ENCODE measurements around the gene PROSER3. TPM values are rescaled to one million over a fixed set of nuclear protein-coding genes. Genes with fewer than 3 reads are reported as not detected.

Gene PROSER3
- polyA plus RNA-seq, 3 donors = 1.8 to 14.7 (median 2.9) TPM

DNA sequence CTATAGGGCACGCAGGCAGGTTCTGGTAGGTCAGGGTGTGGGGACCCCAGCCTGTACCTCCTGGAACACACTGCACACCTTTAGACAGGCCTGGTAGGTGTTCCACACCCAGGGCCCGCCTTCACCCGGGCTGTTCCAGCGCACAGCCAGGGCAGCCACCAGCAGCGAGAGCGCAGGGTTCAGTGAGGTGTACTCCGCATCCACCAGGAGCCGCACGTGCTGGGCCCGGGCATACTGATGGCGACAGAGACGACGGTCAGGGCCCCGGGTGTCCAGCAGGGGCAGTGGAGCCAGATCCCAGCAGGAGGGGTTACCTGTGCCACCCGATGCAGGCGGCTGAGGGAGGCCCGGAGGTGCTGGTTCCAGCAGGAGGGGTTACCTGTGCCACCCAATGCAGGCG is 48.6 kb downstream of the PROSER3 start:
- DNase-seq = no peak
- Histone ChIP-seq H3K4me3 (replicated peaks in 1 of 3; ENCODE audit: low read depth in 2 of 3, low read length in 3 of 3) (no peak overlapping the region), H3K79me2 (ENCODE audit: insufficient read depth, low read length) (no peaks in the 10 kb centered on the region), H3K9ac (ENCODE audit: insufficient read depth, low read length, poor library complexity, severe bottlenecking) (no peak overlapping the region), H3K27me3 (ENCODE audit: control insufficient read depth in 2 of 2, insufficient read depth in 2 of 2, low read length in 2 of 2) (no peaks in the 10 kb centered on the region), H3K36me3 (replicated peaks in 1 of 2; ENCODE audit: control insufficient read depth in 1 of 2, insufficient read depth in 2 of 2, low read length in 2 of 2) (no peaks in the 10 kb centered on the region), H3K4me2 (replicated peaks; ENCODE audit: extremely low read depth, low read length, poor library complexity, severe bottlenecking) (no peak overlapping the region), H3K4me1 (ENCODE audit: control insufficient read depth in 1 of 2, insufficient read depth in 2 of 2, low read length in 2 of 2) (peaks cover 7 to 9% of the 10 kb centered on the region in 2 donors), H4K20me1 (ENCODE audit: insufficient read depth, low read length) (no peaks in the 10 kb centered on the region), H3K9me3 (replicated peaks in 1 of 2; ENCODE audit: control insufficient read depth in 1 of 2, insufficient read depth in 1 of 2, low read length in 2 of 2) (peaks cover 0 to 4% of the 10 kb centered on the region in 2 donors), H2AFZ (ENCODE audit: insufficient read depth, low read depth, low read length, poor library complexity, severe bottlenecking) (no peak overlapping the region), H3K27ac (ENCODE audit: low read depth in 1 of 2, low read length in 2 of 2) (no peak overlapping the region)
- Mint-ChIP-seq H3K36me3 (no peaks in the 10 kb centered on the region), H3K4me3 (no peak overlapping the region), H3K27ac (no peak overlapping the region), H3K9me3 (peaks cover 0 to 5% (median 2%) of the 10 kb centered on the region in 7 donors), H3K4me1 (peaks cover 14% of the 10 kb centered on the region), H3K27me3 (ENCODE audit: low read depth in 3 of 3) (peaks cover 3 to 13% (median 8%) of the 10 kb centered on the region in 3 donors)
- intact Hi-C loops (cut with micrococcal nuclease) = no loop called here
- 95% methylated on average over 18 of the region's 18 CpGs for WGBS (ENCODE audit: insufficient coverage)
- no peak for TF ChIP-seq CTCF (IDR thresholded peaks at IDR 0.05)

GRCh38 chr19:35807633-35808032 is 49.7 kb downstream of the PROSER3 start:
- WGBS (ENCODE audit: insufficient coverage) = 100% methylated on average over 4 of the region's 5 CpGs
- TF ChIP-seq CTCF (IDR thresholded peaks at IDR 0.05) = no peak
- peaks cover 0 to 2% (median 0%) of the 10 kb centered on the region in 7 donors for H3K9me3 Mint-ChIP-seq
- no peaks in the 10 kb centered on the region for H3K36me3 ChIP-seq (replicated peaks in 1 of 2; ENCODE audit: control insufficient read depth in 1 of 2, insufficient read depth in 2 of 2, low read length in 2 of 2)
- no peak overlapping the region for H2AFZ ChIP-seq (ENCODE audit: insufficient read depth, low read depth, low read length, poor library complexity, severe bottlenecking)
- DNase-seq = no peak
- H3K27me3 ChIP-seq (ENCODE audit: control insufficient read depth in 2 of 2, insufficient read depth in 2 of 2, low read length in 2 of 2) = no peaks in the 10 kb centered on the region
- peaks cover 14% of the 10 kb centered on the region for H3K4me1 Mint-ChIP-seq
- H3K79me2 ChIP-seq (ENCODE audit: insufficient read depth, low read length) = no peaks in the 10 kb centered on the region
- H3K36me3 Mint-ChIP-seq = no peaks in the 10 kb centered on the region
- H3K4me2 ChIP-seq (replicated peaks; ENCODE audit: extremely low read depth, low read length, poor library complexity, severe bottlenecking) = no peak overlapping the region
- H3K4me1 ChIP-seq (ENCODE audit: control insufficient read depth in 1 of 2, insufficient read depth in 2 of 2, low read length in 2 of 2) = peaks cover 7 to 9% of the 10 kb centered on the region in 2 donors
- no peak overlapping the region for H3K9ac ChIP-seq (ENCODE audit: insufficient read depth, low read length, poor library complexity, severe bottlenecking)
- no peak overlapping the region for H3K27ac Mint-ChIP-seq
- no peaks in the 10 kb centered on the region for H3K9me3 ChIP-seq (replicated peaks in 1 of 2; ENCODE audit: control insufficient read depth in 1 of 2, insufficient read depth in 1 of 2, low read length in 2 of 2)
- H3K27me3 Mint-ChIP-seq (ENCODE audit: low read depth in 3 of 3) = peaks cover 3 to 11% (median 9%) of the 10 kb centered on the region in 3 donors
- intact Hi-C loops (cut with micrococcal nuclease) = no loop called here
- H4K20me1 ChIP-seq (ENCODE audit: insufficient read depth, low read length) = no peaks in the 10 kb centered on the region
- no peak overlapping the region for H3K4me3 ChIP-seq (replicated peaks in 1 of 3; ENCODE audit: low read depth in 2 of 3, low read length in 3 of 3)
- H3K27ac ChIP-seq (ENCODE audit: low read depth in 1 of 2, low read length in 2 of 2) = no peak overlapping the region
- H3K4me3 Mint-ChIP-seq = no peak overlapping the region

Data from CD14-positive monocyte (primary cell).